Bone marrow (tissue), 2 donors: ENCODE results near the gene EFHD2.
"Not testable (repeated sequence)": the region's sequence is repeated elsewhere in the genome, so short reads cannot be mapped to it uniquely, and the experiment has no call there.

Experiments
- DNase-seq, 2 donors: peaks; one replicate each; lab custom pipeline; 2025; lab: John Stamatoyannopoulos, UW

Gene EFHD2

DNA sequence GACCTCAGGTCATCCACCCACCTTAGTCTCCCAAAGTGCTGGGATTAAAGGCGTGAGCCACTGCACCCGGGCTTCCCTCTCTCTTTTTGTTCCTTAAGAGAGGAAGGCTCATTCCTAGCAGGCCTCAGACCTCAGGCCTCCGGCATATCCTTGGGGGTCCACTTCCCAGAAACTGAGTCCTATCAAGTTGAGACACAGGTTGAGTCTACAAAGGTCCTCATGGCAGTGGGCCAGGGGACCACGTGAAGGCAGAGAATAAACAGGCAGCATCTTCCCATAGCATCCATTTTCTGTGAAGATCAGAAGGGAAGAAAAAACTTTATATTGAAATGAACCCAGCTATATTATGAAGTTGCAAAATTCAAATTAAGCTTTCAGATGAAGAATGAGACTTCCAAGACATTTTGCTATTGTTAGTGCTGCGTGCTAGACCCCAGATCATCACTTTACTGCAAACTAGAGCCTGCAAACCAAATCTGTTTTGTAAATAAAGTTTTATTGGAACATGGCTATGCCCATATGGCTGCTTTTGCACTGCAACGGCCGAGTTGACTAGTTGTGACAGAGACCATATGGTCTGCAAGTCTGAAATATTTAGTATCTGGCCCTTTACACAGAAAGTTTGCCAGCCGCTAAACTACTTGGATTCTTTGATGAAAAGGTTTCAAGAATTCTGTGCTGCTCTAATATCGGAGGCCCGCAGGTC is 43.3 kb downstream of the EFHD2 start:
- DNase-seq, result no peak

DNA sequence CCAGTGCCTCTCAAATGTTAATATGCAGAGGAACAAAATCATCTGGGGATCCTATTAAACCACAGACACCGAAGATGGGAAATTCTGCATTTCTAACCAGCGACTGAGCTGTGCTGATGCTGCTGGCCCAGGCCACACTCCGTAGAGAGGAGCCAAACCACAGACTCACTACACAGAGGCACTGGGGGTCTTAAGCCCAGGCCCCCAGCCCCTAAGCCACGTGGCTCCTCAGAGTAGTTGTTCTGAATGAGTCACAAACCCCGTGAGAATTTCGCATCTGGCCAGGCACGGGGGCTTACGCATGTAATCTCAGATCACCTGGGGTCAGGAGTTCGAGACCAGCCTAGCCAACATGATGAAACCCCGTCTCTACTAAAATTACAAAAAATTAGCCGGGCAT is 44.0 kb downstream of the EFHD2 start:
- no peak for DNase-seq

DNA sequence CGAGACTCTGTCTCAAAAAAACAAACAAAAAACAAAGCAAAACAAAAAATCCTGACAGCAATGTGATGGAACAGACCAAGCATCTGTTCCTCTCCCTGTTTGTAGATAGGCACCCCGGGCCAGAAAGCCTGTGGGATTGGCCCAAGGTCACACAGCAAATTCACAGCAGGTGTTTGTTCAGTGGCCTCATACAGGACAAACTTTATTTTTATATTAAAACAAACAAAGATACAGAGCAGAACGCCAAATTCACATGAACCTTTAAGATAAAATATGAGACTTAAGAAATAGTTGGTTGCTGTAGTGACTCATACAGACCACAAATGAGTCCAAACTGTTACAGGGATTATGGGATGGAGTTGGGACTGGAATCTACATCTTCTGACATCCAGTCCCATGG is 44.6 kb downstream of the EFHD2 start:
- DNase-seq, result no peak

DNA sequence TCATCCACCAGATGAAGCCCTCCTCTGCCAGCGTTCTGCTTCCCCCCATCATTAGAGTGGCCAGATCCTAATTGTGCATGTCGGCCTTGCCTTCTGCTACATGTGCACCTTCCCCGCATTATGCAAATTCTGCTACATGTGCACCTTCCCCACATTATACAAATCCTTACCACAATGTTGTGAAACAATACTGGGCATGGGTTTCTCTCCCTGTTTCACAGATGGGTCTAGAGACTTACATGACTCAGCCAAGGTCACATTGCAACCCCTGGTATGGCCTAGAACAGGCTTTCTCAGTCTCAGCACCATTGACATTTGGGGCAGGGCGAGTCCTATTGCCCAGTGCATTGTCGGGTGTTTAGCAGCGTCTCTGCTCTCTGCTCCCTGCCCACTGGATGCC is 45.8 kb downstream of the EFHD2 start:
- DNase-seq, result no peak

DNA sequence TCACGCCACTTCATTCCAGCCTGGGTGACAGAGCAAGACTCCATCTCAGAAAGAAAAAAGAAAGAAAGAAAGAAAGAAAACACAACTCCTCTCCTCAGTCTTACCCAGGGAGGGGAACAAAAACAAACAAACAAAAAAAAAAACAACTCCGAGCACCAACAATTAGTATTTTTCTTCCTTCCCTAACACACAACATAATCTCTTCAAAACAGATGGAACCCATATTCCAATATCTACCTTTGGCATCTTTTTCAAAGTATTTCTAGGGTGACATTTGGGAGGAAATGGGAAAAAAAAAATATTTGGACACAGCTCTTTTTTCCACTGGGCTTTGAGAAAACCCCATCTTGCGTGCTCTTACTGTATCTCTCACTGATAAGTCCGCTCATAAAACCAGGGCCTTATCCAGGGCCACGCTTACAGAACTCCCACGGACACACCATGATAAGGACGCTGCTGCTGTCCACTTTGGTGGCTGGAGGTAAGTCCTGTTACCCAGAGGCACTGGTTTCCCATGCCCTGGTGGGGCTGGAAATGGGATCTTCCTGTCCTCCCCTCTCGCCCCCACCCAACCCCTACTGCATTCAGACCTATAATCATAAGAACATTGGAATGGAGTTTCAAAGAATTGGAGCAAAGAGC is 46.7 kb downstream of the EFHD2 start, which contains the start of gene CELA2A:
Gene CELA2A, plus strand, starts transcription at position 420 of the 642 bp plus-strand sequence. Its CDS starts 22 bp downstream, at position 442.
- DNase-seq, result no peak

DNA sequence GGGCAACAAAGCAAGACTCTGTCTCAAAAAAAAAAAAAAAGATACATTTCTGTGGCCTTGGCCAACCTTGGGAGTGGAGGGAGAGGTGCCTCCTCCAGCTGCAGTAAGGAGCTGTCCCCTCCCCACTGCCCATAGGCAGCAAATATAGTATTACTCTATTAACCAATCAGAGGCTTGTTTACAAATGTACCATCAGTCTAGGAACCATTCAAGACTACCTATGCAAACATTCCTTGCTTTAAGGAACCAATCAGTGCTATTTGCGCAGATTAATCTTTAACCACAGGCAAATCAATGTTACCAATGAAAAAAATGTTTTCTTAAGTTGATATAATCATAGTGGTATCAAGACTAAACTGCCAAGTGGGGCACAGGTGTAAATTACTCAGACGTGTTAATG is 47.9 kb downstream of the EFHD2 start:
- DNase-seq, result no peak

DNA sequence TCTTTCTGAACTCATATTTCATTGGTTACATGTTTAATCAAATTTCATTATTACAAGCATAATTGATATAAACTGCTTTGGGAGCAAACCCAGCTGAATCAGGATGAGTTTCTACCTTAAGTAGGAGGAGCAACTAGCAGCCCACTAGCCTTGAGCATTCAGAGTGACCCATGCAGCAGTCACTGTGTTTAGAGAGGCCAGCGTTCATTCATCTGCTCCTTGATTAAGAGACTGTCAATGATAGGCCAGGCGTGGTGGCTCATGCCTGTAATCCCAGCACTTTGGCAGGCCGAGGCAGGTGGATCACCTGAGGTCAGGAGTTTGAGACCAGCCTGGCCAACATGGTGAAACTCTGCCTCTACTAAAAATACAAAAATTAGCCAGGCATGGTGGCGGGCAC is 48.7 kb downstream of the EFHD2 start:
- not testable (repeated sequence) for DNase-seq

DNA sequence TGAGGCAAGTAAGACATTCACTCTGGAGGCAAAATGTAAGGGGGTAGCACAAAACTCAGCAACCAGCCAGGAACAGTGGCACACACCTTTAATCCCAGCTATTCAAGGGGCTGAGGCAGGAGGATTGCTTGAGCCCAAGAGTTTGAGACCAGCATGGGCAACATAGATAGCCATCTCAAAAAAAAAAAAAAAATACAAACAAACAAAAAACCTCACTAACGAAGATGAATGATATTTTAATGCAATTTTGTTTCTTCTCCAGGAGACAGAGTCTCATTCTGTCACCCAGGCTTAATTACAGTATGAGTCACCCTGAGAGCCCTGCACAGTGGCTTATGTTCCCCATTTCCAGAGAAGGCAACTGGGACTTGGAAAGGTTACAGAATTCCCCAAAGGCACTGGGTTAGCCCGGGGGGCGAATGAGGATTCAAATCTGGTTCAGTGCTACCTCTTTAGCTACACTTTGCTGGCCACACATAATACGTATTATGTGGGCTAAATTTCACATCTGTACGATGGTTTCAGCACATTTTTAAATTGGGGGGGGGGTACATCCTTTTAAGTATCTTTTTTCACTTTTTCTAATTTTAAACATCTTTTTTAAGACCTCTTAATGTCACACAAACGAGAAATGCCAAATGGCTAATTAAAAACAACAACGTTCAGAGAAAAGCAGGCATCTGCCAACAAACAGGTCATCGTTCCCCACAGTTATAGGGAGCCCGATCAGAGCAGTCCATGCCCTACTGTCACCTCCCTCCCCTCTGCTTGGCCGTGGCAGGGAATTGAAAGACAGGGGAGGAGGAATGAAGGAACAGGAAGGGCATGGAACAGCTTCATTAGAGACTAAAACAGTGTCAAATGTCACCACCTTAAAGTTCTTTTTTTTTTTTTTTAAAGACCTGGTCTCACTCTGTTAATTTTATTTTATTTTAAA is 50.4 kb downstream of the EFHD2 start:
- DNase-seq, result no peak

DNA sequence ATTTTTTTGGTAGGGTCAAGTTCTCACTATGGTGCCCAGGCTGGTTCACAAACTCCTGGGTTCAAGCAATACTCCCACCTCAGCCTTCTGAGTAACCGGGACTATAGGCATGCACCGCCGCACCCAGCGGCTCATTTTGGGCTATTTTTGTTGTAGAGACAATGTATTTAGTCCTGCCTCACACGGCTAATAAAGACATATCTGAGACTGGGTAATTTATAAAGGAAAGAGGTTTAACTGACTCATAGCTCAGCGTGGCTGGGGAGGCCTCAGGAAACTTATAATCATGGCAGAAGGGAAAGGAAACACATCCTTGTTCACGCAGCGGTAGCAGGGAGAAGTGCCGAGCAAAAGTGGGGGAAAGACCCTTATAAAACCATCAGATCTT is 51.0 kb downstream of the EFHD2 start:
- no peak for DNase-seq

DNA sequence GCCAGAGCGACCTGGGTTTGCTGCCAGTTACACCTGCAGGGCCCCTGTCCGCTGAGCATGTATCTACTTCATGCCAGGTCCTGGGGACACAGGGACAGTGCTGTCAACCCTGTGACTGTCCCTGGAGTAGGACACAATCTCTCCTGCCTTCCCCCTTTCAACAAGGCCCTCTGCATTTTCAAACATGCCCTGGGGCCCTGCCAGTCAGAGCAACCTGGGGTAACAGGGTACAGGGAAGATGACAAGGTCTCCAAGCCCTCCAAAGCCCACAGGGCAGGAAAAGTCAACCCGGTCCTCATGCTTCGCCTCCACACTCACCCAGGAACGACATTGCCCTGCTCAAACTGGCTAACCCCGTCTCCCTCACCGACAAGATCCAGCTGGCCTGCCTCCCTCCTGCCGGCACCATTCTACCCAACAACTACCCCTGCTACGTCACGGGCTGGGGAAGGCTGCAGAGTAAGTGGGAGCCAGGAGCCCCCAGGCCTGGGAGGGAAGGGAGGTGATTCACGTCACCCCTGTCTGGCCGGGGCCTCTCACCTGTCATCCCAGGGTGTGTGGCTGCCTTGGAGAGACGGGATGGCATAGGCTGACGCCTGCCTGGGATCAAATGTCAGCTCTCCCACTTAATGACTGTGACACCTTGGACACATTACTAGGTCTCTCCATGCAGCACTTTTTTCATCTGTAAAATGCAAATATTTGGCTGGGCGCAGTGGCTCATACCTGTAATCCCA is 53.5 kb downstream of the EFHD2 start:
- not testable (repeated sequence) for DNase-seq

DNA sequence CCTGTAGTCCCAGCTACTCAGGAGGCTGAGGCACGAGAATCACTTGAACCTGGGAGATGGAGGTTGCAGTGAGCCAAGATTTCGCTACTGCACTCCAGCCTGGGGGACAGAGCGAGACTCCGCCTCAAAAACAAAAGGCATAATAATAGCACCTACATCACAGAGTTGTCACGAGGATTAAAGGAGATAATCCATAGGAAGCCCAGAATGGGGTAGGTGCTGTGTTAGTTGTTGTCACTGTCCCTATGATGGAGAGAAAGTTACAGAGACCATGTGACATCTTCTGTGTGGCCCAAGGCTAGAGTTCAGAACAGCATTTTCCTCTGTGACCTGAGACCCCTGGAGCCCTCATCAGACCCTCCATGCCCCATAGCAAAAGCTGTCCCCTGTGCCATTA is 54.2 kb downstream of the EFHD2 start:
- DNase-seq, result not testable (repeated sequence)

DNA sequence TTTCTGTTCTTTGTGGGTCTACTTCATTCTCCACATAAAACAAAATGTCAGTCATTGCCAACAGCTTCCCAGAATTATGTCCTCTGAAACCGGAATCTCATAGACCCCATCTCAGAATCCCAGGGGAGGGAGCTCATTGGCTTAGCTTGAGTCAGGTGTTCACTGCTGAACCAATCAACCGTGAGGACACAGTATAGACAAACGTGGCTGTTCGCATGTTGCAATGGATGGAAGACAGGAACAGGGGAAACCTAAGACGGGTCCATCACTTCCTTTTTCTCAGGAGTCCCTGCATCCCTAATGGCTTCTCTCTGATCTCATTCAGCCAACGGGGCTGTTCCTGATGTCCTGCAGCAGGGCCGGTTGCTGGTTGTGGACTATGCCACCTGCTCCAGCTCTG is 56.0 kb downstream of the EFHD2 start:
- DNase-seq, result no peak

DNA sequence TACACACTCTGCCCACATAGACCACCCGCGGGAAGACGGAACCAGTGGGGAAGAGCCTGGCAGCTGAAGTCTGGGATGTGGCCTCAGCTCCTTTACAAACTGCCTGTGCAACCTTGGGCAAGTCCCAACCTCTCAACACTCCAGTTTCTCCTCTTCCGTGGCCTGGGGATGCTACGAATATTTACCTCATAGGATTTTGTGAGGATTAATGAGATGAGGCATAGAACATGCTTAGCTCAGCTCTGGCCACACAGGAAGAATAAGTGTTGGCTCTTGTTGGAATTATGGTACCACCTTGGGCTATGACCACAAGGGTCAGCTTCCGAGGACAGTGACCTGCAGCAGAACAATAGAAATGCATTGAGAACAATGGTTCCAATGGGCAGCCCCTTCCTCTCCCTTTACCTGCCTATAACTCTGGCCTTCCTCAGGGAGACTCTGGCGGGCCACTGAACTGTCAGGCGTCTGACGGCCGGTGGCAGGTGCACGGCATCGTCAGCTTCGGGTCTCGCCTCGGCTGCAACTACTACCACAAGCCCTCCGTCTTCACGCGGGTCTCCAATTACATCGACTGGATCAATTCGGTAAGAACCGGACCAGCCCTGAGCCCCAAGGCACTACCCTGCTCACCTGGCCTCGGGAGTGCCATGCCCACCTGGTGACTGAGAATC is 57.4 kb downstream of the EFHD2 start:
- DNase-seq, result not testable (repeated sequence)

DNA sequence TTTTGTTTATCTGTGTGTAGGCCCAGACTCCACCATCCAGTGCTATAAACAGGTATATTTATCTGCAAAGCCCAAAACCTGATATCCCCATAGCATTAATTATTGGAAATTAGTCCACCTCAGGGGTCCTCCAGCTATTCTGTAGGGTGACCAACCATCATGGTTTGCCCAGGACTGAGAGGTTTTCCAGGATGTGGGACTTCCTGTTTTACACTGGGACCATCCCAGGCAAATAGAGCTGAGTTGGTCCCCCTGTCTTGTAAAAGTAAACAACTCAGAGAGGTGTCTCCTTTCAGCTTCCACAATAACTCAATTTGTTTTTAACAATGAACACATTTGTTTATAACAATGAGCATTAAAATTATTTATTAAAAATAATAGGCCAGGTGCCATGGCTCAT is 58.5 kb downstream of the EFHD2 start:
- no peak for DNase-seq

DNA sequence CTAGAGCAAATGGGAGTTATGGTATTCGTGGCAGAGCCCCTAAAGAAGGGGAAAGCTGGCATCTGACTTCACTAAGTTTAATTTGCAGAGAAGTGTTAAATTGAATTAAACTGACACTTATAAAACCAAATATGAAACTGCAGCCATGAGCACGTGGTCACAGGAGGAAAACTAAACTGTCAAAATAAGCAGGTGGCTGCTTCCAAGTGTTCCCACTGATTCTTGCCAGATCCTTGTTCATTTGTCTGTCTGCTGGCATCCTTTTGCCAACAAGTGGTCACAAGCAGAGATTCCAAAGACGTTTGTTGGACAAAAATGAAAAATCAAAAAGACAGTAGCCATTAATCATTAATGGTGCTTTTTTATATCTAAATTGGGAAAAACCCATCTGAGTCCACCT is 59.7 kb downstream of the EFHD2 start:
- DNase-seq, result no peak

DNA sequence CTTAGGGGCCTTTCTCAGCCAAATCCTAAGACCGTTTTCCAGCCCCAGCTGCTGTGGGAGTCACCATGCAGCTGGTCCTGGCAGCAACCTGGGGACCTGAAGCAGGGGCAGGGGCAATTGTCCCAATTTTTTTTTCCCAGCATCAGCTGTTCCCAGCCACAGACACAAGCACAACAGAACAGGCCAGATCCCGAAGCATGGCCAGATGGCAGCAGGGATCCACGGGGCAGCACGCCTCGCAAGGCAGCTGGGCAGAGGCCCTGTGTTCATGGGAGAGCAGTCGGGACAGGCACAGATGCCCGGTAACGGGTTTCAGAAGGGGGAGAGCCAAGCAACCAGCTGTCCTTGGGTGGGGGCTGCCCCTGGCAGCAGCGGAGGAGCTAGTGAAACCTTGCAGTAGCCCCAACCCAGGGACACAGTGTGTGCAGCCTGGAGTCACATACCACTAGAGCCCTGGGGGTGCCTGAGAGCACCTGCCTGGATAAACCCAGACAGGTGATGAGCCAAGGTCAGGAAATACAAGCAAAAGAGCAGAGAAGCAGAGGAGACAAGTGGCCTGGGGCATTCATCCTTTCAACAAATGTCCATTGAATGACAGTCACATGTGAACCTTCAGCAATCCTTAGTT is 60.2 kb downstream of the EFHD2 start:
- DNase-seq, result not testable (repeated sequence)

DNA sequence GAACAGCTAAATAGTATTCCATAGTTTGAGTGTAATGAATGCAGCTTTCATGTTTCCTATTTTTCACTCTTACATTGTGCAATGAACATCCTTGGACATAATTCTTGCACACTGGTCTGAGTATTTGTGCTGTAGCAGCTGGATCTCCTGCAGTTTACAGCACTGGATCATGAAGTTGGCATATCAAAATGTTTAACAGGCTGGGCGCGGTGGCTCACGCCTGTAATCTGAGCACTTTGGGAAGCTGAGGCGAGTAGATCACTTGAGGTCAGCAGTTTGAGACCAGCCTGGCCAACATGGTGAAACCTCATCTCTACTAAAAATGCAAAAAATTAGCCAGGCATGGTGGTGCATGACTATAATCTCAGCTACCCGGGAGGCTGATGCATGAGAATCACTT is 61.4 kb downstream of the EFHD2 start:
- DNase-seq, result not testable (repeated sequence)

DNA sequence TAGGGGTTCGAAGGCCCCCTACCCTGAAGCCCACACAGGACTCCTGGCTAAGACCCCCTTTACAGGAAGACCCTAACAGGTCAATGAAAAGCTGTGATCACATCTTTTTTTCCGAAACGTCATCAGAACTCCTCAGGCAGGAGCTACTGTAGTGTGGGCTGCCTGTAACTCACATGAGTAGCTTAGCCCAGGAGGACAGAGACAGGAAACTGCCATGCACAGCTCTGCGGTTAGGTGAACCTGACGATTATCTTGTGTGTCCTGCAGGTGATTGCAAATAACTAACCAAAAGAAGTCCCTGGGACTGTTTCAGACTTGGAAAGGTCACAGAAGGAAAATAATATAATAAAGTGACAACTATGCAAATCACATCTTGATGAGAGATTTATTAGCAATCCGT is 62.0 kb downstream of the EFHD2 start:
- not testable (repeated sequence) for DNase-seq

DNA sequence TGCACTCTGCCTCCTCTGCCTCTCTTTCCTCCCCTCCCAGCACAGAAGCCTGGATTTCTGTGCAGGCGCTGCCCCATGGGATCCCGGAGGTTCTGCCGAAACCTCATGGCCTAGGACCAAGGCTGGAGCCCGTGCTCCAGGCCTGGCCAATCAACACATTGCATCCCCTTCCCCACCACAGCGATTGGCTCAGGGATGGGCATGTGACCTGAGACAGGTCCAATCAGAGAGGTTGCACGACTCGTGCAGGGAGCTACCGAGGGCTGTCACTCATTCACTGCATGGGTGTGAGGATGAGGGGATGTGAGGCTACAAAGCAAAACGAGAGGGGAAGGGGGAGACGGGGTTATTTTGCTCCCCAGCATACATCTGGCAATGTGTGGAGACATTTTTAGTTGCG is 62.9 kb downstream of the EFHD2 start:
- no peak for DNase-seq

DNA sequence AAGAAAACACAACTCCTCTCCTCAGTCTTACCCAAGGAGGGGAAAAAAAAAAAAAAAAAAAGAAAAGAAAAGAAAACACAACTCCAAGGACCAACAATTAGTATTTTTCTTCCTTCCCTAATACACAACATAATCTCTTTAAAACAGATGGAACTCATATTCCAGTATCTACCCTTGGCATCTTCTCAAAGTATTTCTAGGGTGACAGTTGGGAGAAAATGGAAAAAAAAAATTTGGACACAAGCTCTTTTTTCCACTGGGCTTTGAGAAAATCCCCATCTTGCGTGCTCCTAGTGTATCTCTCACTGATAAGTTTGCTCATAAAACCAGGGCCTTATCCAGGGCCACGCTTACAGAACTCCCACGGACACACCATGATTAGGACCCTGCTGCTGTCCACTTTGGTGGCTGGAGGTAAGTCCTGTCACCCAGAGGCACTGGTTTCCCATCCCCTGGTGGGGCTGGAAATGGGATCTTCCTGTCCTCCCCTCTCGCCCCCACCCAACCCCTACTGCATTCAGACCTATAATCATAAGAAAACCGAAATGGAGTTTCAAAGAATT is 66.1 kb downstream of the EFHD2 start, which contains the start of gene CELA2B:
Gene CELA2B, plus strand, starts transcription at position 353 of the 563 bp plus-strand sequence. Its CDS starts 22 bp downstream, at position 375.
- no peak for DNase-seq
